ENCODE measurements around the gene PSAP.

Gene PSAP

DNA sequence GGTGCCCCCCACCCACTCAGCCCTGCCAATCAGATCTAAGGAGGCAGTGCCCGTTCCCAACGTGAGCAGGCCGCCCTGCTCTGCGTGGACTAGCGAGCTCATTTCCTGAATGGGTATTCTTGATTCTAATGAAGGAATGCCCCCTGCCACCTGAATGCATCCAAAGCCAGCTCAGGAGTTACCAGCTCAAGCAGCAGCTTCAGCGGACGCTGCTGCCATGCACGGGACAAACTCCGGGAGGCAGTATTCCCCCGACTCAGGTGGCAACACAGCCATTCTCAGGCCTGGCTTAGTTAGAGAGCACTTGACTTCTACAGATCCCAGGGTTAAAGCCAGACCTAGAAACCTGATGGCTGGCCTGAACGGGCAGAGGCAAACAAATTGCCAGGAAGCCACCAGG lies 25.8 kb downstream of the PSAP start:
- in situ Hi-C loops (cut with MboI; ENCODE audit: low sequenced_read_pairs, unreplicated experiment), result no loop called here
- TF ChIP-seq, protein P1, sequence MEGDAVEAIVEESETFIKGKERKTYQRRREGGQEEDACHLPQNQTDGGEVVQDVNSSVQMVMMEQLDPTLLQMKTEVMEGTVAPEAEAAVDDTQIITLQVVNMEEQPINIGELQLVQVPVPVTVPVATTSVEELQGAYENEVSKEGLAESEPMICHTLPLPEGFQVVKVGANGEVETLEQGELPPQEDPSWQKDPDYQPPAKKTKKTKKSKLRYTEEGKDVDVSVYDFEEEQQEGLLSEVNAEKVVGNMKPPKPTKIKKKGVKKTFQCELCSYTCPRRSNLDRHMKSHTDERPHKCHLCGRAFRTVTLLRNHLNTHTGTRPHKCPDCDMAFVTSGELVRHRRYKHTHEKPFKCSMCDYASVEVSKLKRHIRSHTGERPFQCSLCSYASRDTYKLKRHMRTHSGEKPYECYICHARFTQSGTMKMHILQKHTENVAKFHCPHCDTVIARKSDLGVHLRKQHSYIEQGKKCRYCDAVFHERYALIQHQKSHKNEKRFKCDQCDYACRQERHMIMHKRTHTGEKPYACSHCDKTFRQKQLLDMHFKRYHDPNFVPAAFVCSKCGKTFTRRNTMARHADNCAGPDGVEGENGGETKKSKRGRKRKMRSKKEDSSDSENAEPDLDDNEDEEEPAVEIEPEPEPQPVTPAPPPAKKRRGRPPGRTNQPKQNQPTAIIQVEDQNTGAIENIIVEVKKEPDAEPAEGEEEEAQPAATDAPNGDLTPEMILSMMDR (IDR thresholded peaks at IDR 0.05; ENCODE audit: borderline replicate concordance, control extremely low read depth, extremely low read depth, insufficient read depth, missing control alignments), result peak; percentile 3
- DNase-seq (ENCODE audit: low spot score), result no peak

DNA sequence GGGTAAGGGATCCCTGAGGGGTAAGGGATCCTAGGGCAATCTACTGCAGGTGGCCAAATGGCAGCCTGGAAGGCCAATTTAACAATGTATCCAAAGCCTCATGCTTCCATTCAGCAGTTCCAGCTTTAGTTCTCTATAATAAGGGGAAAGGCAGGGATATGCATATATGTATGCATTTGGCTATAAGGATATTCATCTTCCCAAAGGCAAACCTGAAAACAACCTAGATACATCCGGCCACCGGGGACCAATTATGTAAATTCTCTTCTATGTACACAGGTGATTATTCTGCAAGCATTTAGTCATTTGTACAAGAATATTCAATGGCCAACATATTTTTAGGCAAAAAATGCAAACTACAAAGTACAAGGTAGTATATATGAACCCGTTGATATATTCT lies 26.7 kb downstream of the PSAP start:
- DNase-seq (ENCODE audit: low spot score), result no peak
- TF ChIP-seq, protein P1 (IDR thresholded peaks at IDR 0.05; ENCODE audit: borderline replicate concordance, control extremely low read depth, extremely low read depth, insufficient read depth, missing control alignments), result no peak
- in situ Hi-C loops (cut with MboI; ENCODE audit: low sequenced_read_pairs, unreplicated experiment), result no loop called here

DNA sequence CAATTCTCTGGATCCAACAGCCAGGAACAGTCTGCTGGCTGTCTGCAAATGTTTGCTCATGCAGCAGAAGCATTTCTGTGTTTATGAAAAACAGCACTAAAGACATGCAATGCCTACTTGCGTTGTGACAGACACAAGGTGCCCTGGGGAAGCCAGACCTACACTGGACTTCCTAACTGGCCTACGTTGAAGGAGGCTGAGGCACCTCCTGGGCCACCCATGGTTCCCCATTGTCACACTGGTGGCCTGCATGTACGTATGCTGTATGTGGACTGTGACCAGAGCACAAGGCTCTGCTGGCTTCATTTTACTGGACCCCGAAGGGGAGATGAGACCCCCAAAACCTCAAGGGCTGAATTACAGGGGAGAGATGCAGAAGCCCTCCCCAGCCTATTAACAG lies 27.7 kb downstream of the PSAP start:
- in situ Hi-C loops (cut with MboI; ENCODE audit: low sequenced_read_pairs, unreplicated experiment), result no loop called here
- no peak for DNase-seq (ENCODE audit: low spot score)
- TF ChIP-seq, protein P1 (IDR thresholded peaks at IDR 0.05; ENCODE audit: borderline replicate concordance, control extremely low read depth, extremely low read depth, insufficient read depth, missing control alignments), result no peak

DNA sequence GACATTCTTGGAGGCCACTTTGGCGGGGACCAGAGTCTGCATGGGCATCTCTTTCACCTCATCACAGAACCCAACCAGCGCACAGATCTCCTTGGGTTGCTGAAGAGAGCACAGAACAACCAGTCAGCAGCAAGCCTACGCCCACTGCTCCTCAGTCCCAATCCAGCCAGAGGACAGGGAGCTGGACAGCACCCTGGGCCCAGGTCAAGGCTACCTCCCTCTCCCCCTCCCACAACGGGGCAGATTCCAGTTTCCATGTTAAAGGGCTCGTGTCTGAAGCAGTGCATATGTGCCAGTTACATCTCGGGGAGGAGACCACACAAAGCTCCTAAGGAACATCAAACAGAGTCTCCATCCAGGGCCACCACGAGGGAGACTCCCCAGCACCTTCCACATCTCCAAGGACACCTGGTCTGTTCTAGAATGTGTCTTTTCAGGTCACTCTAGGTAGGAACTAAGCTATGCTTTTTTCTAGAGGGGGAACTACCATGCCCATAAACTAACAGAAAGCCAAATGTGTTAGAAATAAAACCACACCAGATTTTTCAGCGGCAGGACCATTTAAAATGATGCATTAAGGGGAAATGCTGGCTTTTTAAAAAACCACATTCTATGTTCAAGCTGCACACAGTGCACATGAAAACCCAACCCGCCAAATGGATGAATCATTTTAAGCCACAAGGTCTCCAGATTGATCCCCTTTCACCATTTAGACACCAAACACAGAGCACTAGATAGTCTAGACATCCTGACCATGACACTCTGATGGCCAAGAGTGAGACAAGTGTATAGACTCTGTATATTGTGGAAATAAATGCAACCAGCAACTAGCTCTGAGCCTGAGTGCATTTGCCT lies 28.9 kb downstream of the PSAP start:
- in situ Hi-C loops (cut with MboI; ENCODE audit: low sequenced_read_pairs, unreplicated experiment), result no loop called here
- DNase-seq (ENCODE audit: low spot score), result no peak
- TF ChIP-seq, protein P1 (IDR thresholded peaks at IDR 0.05; ENCODE audit: borderline replicate concordance, control extremely low read depth, extremely low read depth, insufficient read depth, missing control alignments), result no peak

DNA sequence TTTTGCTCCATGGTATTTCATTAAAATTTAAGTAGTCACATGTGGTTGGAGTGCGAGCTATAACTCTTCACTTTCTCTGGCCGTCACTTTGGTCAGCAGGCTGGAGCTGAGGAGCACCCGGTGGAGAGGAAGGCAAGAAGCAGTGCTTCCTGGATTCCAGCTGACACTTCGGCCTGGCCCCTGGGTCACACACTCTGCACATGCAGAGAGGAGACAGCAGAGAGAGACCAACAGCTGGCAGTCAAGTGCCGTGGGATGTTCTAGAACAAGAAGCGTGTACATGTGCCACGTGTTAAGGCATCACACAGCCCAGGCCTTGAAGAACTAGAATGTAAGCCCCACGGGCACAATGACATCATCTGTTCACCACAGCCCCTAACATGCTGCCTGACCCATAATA lies 30.1 kb downstream of the PSAP start:
- DNase-seq (ENCODE audit: low spot score), result no peak
- in situ Hi-C loops (cut with MboI; ENCODE audit: low sequenced_read_pairs, unreplicated experiment), result no loop called here
- TF ChIP-seq, protein P1 (IDR thresholded peaks at IDR 0.05; ENCODE audit: borderline replicate concordance, control extremely low read depth, extremely low read depth, insufficient read depth, missing control alignments), result no peak

DNA sequence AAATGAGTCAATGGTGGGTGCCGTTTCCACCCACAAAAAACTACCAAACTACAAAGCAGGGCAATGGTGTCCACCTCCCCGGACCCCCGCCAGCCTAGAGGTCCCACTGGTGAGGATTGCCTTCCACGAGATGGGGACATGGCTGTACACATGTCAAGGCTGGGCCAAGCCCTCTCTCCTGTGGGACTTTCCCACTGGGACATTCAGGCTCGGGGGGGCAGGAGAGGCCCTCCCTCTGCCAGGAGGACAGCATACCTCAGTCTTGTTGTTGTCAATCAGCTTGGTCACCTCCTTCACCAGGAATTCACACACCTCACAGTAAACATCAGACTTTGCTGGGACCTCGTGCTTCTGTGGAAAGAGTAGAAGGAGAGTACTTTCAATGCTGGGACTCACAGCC lies 31.1 kb downstream of the PSAP start:
- in situ Hi-C loops (cut with MboI; ENCODE audit: low sequenced_read_pairs, unreplicated experiment), result no loop called here
- TF ChIP-seq, protein P1 (IDR thresholded peaks at IDR 0.05; ENCODE audit: borderline replicate concordance, control extremely low read depth, extremely low read depth, insufficient read depth, missing control alignments), result no peak
- no peak for DNase-seq (ENCODE audit: low spot score)
